Thyroid gland (tissue), 4 donors: ENCODE results near the gene FLCN. TPM values are rescaled to one million over a fixed set of nuclear protein-coding genes. Genes with fewer than 3 reads are reported as not detected.

Experiments
- DNase-seq, 2 donors: peaks; one replicate each; pipeline ENCODE4 v3.0.0-alpha.2; 2019
- H3K27ac ChIP-seq, 3 donors: fragments of 200-600 bp; sonication (generic); 1 replicate in 2 of 3; 2 replicates in 1 of 3; pipeline ENCODE4 v1.5.1; 2016 to 2019; ENCODE audit warnings: mild to moderate bottlenecking in 1 of 3, moderate library complexity in 1 of 3
- H3K27me3 ChIP-seq: fragments of 200-600 bp; sonication (generic); one replicate; pipeline ENCODE4 v1.5.1; 2019
- H3K36me3 ChIP-seq, 2 donors: fragments of 200-600 bp; sonication (generic); one replicate each; pipeline ENCODE4 v1.5.1; 2016 to 2019
- H3K4me1 ChIP-seq, 2 donors: fragments of 200-600 bp; sonication (generic); one replicate each; pipeline ENCODE4 v1.5.1; 2017 to 2019
- H3K4me3 ChIP-seq, 3 donors: fragments of 200-600 bp; sonication (generic); replicated peaks in 1 of 3; 1 replicate in 2 of 3; 2 replicates in 1 of 3; pipeline ENCODE4 v1.5.1; 2016; ENCODE audit warnings: mild to moderate bottlenecking in 1 of 3
- H3K9me3 ChIP-seq: fragments of 200-600 bp; sonication (generic); one replicate; pipeline ENCODE4 v1.5.1; 2017
- POLR2A ChIP-seq, 2 donors: fragments of 450-650 bp; IDR thresholded peaks; one replicate each; pipeline ENCODE4 v1.6.1; 2017; ENCODE audit warnings: antibody characterized with exemption in 2 of 2, mild to moderate bottlenecking in 2 of 2, moderate library complexity in 1 of 2
- WGBS, 2 donors: methylation state at CpG; one replicate each; pipeline ENCODE4 v1.1.5; 2017; 5-methylcytosine and 5-hydroxymethylcytosine counted together
- intact Hi-C: fragments of 100-400 bp; cut with DNase I; formaldehyde crosslinking; loops from one replicate; pipeline ENCODE4 v1.15.1; 2023
- total RNA-seq, 4 donors: library from RNA; depleted of rRNA; stranded (reverse); fragments of >200 nt; gene quantifications; one replicate each; pipeline ENCODE4 v1.2.3, GENCODE V29; 2016
- TF ChIP-seq, protein P1 (sequence below), 6 experiments: fragments of 200-600 bp in 3 of 6; fragments of 450-650 bp in 3 of 6; sonication (generic) in 3 of 6; IDR thresholded peaks; one replicate each; pipeline ENCODE4 v1.5.1; 2016 to 2019; ENCODE audit warnings: antibody characterized with exemption in 6 of 6, mild to moderate bottlenecking in 2 of 6, inconsistent platforms in 1 of 6, moderate library complexity in 1 of 6

FLCN gene
- total RNA-seq, 4 donors from 2014 or later = 61.5 to 79.7 (median 68.2) TPM

DNA sequence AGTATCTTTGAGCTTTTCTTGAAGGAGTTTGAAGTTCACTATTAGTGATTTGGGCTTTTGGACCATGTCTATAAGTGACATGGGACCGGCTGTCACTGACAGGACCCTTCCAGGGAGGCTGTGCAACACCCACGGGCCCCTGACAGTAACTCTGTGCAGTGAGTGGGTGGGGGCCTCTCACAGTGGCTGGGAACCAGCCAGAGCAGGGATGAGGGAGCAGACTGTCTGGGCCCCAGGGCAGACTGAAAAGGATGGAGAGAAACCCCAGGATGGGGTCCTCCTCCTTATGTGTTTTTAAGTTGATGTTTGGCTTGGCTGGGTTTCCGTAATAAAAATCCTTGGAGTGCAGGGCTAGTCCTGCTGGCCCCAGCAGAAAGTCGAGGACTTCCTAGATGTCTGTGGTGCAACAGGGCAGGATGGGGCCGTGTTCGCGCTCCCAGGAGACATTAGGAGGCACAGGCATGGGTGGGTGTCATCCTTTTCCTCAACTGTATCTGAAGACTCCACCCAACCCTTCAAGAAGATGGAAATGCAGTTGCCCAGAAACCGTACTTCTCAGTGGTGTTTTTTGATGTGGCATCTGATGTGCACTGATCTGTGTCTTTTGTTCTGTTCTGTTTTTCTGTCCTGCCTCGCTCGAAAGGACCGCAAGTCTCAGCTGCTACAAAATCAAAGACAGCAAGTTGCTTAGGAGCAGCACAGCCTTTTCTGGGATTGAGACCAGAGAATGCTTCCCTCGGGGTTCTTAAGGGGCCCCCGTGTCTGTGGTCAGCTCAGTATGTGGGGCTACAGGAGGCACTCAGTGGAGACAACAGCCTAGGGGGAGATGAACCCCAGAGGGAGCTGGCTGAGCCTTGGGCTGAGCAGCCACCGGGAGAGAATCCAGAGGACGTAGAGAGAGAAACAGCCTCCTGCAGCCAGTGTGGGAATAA, 55.0 kb downstream of the FLCN start:
- intact Hi-C loops = no loop called here
- no peak overlapping the region for H3K4me3 ChIP-seq
- peaks cover 44 to 51% of the 10 kb centered on the region in 2 donors for H3K36me3 ChIP-seq
- H3K27ac ChIP-seq = peak overlapping the region; percentile 9 to 61 (median 56)
- no peak for TF ChIP-seq POLR2A (IDR thresholded peaks at IDR 0.05)
- TF ChIP-seq, protein P1, sequence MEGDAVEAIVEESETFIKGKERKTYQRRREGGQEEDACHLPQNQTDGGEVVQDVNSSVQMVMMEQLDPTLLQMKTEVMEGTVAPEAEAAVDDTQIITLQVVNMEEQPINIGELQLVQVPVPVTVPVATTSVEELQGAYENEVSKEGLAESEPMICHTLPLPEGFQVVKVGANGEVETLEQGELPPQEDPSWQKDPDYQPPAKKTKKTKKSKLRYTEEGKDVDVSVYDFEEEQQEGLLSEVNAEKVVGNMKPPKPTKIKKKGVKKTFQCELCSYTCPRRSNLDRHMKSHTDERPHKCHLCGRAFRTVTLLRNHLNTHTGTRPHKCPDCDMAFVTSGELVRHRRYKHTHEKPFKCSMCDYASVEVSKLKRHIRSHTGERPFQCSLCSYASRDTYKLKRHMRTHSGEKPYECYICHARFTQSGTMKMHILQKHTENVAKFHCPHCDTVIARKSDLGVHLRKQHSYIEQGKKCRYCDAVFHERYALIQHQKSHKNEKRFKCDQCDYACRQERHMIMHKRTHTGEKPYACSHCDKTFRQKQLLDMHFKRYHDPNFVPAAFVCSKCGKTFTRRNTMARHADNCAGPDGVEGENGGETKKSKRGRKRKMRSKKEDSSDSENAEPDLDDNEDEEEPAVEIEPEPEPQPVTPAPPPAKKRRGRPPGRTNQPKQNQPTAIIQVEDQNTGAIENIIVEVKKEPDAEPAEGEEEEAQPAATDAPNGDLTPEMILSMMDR (IDR thresholded peaks at IDR 0.05) = no peak
- DNase-seq = peak in 1 of 2 donors; percentile 43
- peaks cover 29 to 43% of the 10 kb centered on the region in 2 donors for H3K4me1 ChIP-seq
- no peaks in the 10 kb centered on the region for H3K9me3 ChIP-seq
- no peaks in the 10 kb centered on the region for H3K27me3 ChIP-seq
- WGBS, 2 donors = 52 to 57% methylated on average over 15 of the region's 15 CpGs

DNA sequence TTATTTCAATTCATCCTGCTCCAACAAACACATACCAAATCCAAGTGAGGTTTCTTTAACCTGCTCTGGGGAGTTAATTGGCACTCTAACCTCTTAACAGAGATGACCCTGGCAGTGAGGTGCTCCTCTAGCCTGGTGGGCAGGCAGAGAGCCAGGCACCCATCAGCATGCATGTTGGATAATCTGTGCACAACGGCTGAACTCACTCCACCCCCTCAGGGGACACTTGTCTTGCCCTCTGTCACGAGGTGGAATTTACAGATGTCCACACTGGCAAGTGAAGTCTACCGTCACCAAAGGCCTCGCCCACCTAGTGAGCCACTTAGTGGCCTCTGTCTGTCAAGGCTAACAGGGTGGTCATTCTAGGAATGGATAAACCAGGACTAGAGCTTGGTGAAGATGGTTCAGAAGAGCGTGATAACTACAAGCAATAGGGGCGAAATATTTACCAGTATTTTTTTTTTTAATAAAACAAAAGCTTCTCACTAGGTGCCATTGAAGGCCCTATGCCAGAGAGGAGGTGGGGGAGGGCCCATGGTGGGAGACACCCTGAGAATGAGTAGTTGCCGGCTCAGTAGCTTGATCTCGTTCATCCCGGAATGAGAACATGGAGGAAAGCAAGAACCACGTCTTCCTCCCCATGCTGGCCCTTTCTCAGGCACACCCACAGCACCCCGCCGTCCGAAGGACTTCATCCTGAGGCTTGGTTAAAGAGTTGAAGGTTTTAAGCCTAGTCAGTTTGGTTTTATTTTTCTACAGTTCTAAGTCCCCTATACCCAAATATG, 56.0 kb downstream of the FLCN start:
- WGBS, 2 donors = 76 to 80% methylated on average over 13 of the region's 13 CpGs
- H3K4me1 ChIP-seq = peaks cover 19 to 33% of the 10 kb centered on the region in 2 donors
- DNase-seq = peak; percentile 37 to 51
- intact Hi-C loops = no loop called here
- H3K4me3 ChIP-seq = no peak overlapping the region
- peak overlapping the region in 1 of 3 donors; percentile 7 for H3K27ac ChIP-seq
- peaks cover 54 to 61% of the 10 kb centered on the region in 2 donors for H3K36me3 ChIP-seq
- TF ChIP-seq, protein P1 (IDR thresholded peaks at IDR 0.05) = no peak
- no peak for TF ChIP-seq POLR2A (IDR thresholded peaks at IDR 0.05)
- no peaks in the 10 kb centered on the region for H3K9me3 ChIP-seq
- no peaks in the 10 kb centered on the region for H3K27me3 ChIP-seq

DNA sequence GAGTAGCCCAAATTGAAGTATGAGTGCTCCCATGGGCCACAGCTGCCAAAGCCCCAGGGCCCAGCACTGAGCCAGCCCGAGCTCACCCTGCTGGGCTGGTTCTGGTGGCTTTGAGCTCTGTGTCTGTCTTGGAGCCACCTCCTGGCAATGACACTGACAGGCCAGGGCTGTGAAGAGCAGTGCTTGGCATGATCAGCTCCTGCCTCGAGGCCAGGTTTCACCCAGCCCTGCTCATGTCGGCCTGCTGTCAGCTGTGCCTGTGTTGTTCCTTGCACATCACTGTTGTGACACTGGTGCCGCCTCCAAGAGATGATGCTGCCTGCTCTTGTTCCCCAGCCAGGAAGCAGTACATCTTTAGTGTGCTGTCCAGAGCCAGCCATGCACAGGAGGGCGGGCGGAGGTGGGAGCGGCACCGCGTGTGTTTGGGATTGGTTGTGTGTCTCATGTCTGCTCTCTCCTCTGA, 56.8 kb downstream of the FLCN start:
- no peak overlapping the region for H3K4me3 ChIP-seq
- TF ChIP-seq, protein P1 (IDR thresholded peaks at IDR 0.05) = no peak
- TF ChIP-seq POLR2A (IDR thresholded peaks at IDR 0.05) = no peak
- intact Hi-C loops = no loop called here

DNA sequence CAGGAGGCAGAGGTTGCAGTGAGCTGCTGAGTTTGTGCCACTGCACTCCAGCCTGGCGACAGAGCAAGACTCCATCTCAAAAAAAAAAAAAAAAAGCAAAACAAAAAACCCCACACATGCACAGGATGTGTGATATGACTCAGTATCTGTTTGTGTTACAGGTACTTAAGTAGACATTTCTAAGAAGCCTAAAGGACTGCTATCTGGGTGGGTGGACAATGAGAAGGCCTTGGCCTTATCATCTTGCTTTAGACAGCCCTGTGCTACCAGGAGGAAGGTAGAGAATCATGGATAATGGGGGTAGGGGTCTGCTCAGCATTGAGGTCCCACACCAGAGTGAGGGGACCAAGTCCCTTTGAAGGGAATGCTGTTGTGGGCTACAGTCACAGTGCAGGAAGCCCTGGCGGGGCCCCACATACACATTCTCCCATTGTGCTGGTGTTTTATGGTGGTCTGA, 57.6 kb downstream of the FLCN start:
- TF ChIP-seq POLR2A (IDR thresholded peaks at IDR 0.05) = no peak
- TF ChIP-seq, protein P1 (IDR thresholded peaks at IDR 0.05) = no peak
- no peaks in the 10 kb centered on the region for H3K9me3 ChIP-seq
- no peak overlapping the region for H3K4me3 ChIP-seq
- H3K4me1 ChIP-seq = peaks cover 12 to 18% of the 10 kb centered on the region in 2 donors
- H3K36me3 ChIP-seq = peaks cover 64 to 74% of the 10 kb centered on the region in 2 donors
- no peaks in the 10 kb centered on the region for H3K27me3 ChIP-seq
- no peak overlapping the region for H3K27ac ChIP-seq
- 92 to 94% methylated on average over 2 of the region's 2 CpGs for WGBS, 2 donors
- intact Hi-C loops = no loop called here
- no peak for DNase-seq

More for the DNA sequence above, 56.8 kb downstream of the FLCN start:
- Histone ChIP-seq H3K9me3 (no peaks in the 10 kb centered on the region), H3K27me3 (no peaks in the 10 kb centered on the region), H3K4me1 (peaks cover 12 to 26% of the 10 kb centered on the region in 2 donors), H3K27ac (no peak overlapping the region), H3K36me3 (peaks cover 61 to 68% of the 10 kb centered on the region in 2 donors)
- WGBS, 2 donors = 75 to 87% methylated on average over 7 to 8 of the region's 9 CpGs
- no peak for DNase-seq
